ENCODE data around the gene RASSF3.
A peak's percentile ranks its signal among the peaks of the same experiment; 100 is the strongest.
"Not testable (repeated sequence)": the region's sequence is repeated elsewhere in the genome, so short reads cannot be mapped to it uniquely, and the experiment has no call there.

Gene RASSF3

GRCh38 chr12:64672925-64673409 lies 62.7 kb downstream of the RASSF3 start:
- DNase-seq, result peak; percentile 24 to 42

- no peak for DNase-seq
Measured at GRCh38 chr12:64673490-64674169, 63.3 kb downstream of the RASSF3 start.

- peak; percentile 74 to 80 for DNase-seq
Measured at GRCh38 chr12:64674367-64674922, 64.2 kb downstream of the RASSF3 start.

- peak in 1 of 2 donors; percentile 14 for DNase-seq
Measured at GRCh38 chr12:64675795-64676194, 65.5 kb downstream of the RASSF3 start.

- DNase-seq, result peak in 1 of 2 donors; percentile 27
Measured at GRCh38 chr12:64678248-64678647, 68.0 kb downstream of the RASSF3 start.

- no peak for DNase-seq
Measured at GRCh38 chr12:64678835-64679234, 68.5 kb downstream of the RASSF3 start.

GRCh38 chr12:64679487-64680001 lies 69.2 kb downstream of the RASSF3 start:
- peak; percentile 76 to 78 for DNase-seq

GRCh38 chr12:64680235-64680634 lies 69.9 kb downstream of the RASSF3 start:
- peak in 1 of 2 donors; percentile 30 for DNase-seq

- DNase-seq, result peak in 1 of 2 donors; percentile 57
Measured at GRCh38 chr12:64681200-64682052, 71.1 kb downstream of the RASSF3 start.

- no peak for DNase-seq
Measured at GRCh38 chr12:64682572-64683277, 72.4 kb downstream of the RASSF3 start.

GRCh38 chr12:64683816-64684543 lies 73.7 kb downstream of the RASSF3 start:
- no peak for DNase-seq

- no peak for DNase-seq
Measured at GRCh38 chr12:64685050-64685449, 74.8 kb downstream of the RASSF3 start.

- no peak for DNase-seq
Measured at GRCh38 chr12:64685605-64686004, 75.3 kb downstream of the RASSF3 start.

- DNase-seq, result no peak
Measured at GRCh38 chr12:64687816-64688215, 77.5 kb downstream of the RASSF3 start.

- DNase-seq, result no peak
Measured at GRCh38 chr12:64688219-64688618, 77.9 kb downstream of the RASSF3 start.

- DNase-seq, result no peak
Measured at GRCh38 chr12:64688715-64689114, 78.4 kb downstream of the RASSF3 start.

GRCh38 chr12:64690236-64690635 lies 79.9 kb downstream of the RASSF3 start:
- not testable (repeated sequence) for DNase-seq

- DNase-seq, result no peak
Measured at GRCh38 chr12:64691227-64691794, 81.0 kb downstream of the RASSF3 start.

GRCh38 chr12:64691795-64692583 lies 81.7 kb downstream of the RASSF3 start:
- no peak for DNase-seq

GRCh38 chr12:64694130-64695040 lies 84.1 kb downstream of the RASSF3 start:
- no peak for DNase-seq
